PC-9 (cell line): ENCODE results near the gene TTC8. TPM values are rescaled to one million over a fixed set of nuclear protein-coding genes. Genes with fewer than 3 reads are reported as not detected.

Experiments
- BruUV-seq: library from RNA; stranded (reverse); fragments of 400-500 nt; replicated peaks from 2 replicates; lab custom pipeline; 2021; lab: Mats Ljungman, UMichigan
- CTCF ChIA-PET: fragments of 300-600 bp; sonication (Branson Sonifier 250); formaldehyde crosslinking; loops from one replicate; lab custom pipeline; 2022; ENCODE audit warnings: antibody characterized with exemption; lab: Charles Lee
- POLR2A ChIA-PET: fragments of 300-600 bp; sonication (Branson Sonifier 250); formaldehyde crosslinking; loops from one replicate; lab custom pipeline; 2022; ENCODE audit warnings: antibody characterized with exemption; ENCODE audit not compliant: unreplicated experiment; lab: Charles Lee
- DNase-seq, 2 experiments: peaks; one replicate each; pipeline versions ENCODE4 v3.0.0 to v3.0.0-alpha.2; 2015 to 2022; ENCODE audit warnings: mixed read lengths in 1 of 2
- H2AFZ ChIP-seq: fragments of 200-600 bp; sonication (generic); 2 replicates; pipeline ENCODE4 v1.8.1; 2017; ENCODE audit warnings: antibody characterized with exemption
- H3F3A ChIP-seq: fragments of 200-600 bp; sonication (generic); 2 replicates; pipeline ENCODE4 v1.8.1; 2017; ENCODE audit warnings: antibody characterized with exemption, mild to moderate bottlenecking, low read depth; ENCODE audit not compliant: insufficient read depth
- H3K27ac ChIP-seq: fragments of 200-600 bp; sonication (generic); 2 replicates; pipeline ENCODE4 v1.6.1; 2016; ENCODE audit warnings: mixed run types
- H3K27me3 ChIP-seq: fragments of 200-600 bp; sonication (generic); 2 replicates; pipeline ENCODE4 v1.6.1; 2016; ENCODE audit warnings: low read depth, mixed run types; ENCODE audit not compliant: insufficient read depth
- H3K36me3 ChIP-seq: fragments of 200-600 bp; sonication (generic); 2 replicates; pipeline ENCODE4 v1.6.1; 2016; ENCODE audit warnings: low read depth, mixed run types
- H3K4me1 ChIP-seq: fragments of 200-600 bp; sonication (generic); replicated peaks from 2 replicates; pipeline ENCODE4 v1.6.1; 2016; ENCODE audit warnings: mixed run types; ENCODE audit not compliant: insufficient read depth
- H3K4me2 ChIP-seq: fragments of 200-600 bp; sonication (generic); 2 replicates; pipeline ENCODE4 v1.6.1; 2017; ENCODE audit warnings: mixed run types
- H3K4me3 ChIP-seq: fragments of 200-600 bp; sonication (generic); 2 replicates; pipeline ENCODE4 v1.6.1; 2016; ENCODE audit warnings: mixed run types
- H3K79me2 ChIP-seq: fragments of 200-600 bp; sonication (generic); 2 replicates; pipeline ENCODE4 v1.6.1; 2017; ENCODE audit warnings: low read depth, mixed run types
- H3K9me2 ChIP-seq: fragments of 200-600 bp; sonication (generic); 2 replicates; pipeline ENCODE4 v1.8.1; 2017; ENCODE audit warnings: mild to moderate bottlenecking; ENCODE audit not compliant: insufficient read depth
- H3K9me3 ChIP-seq: fragments of 200-600 bp; sonication (generic); 2 replicates; pipeline ENCODE4 v1.8.1; 2016; ENCODE audit warnings: low read depth; ENCODE audit not compliant: insufficient read depth
- H4K20me1 ChIP-seq: fragments of 200-600 bp; sonication (generic); 2 replicates; pipeline ENCODE4 v1.8.1; 2017; ENCODE audit not compliant: insufficient read depth
- EZH2 ChIP-seq: fragments of 200-600 bp; sonication (generic); IDR thresholded peaks from 2 replicates; pipeline ENCODE4 v1.8.0; 2017; ENCODE audit warnings: antibody characterized with exemption, low read depth
- intact Hi-C: fragments of 100-400 bp; cut with micrococcal nuclease; formaldehyde crosslinking; loops from one replicate; pipeline ENCODE4 v1.10.0; 2022; ENCODE audit not compliant: unreplicated experiment
- total RNA-seq: library from RNA; stranded (reverse); gene quantifications from 2 replicates; pipeline ENCODE4 v1.2.3, GENCODE V29; 2021
- TF ChIP-seq, protein P1 (sequence below): fragments of 200-600 bp; sonication (generic); conservative IDR thresholded peaks from 2 replicates; pipeline ENCODE4 v1.6.1; 2017; ENCODE audit warnings: mixed run types, antibody characterized with exemption, mild to moderate bottlenecking, moderate library complexity

Gene TTC8
- total RNA-seq, 1 experiment from 2014 or later: 8.1 TPM

DNA sequence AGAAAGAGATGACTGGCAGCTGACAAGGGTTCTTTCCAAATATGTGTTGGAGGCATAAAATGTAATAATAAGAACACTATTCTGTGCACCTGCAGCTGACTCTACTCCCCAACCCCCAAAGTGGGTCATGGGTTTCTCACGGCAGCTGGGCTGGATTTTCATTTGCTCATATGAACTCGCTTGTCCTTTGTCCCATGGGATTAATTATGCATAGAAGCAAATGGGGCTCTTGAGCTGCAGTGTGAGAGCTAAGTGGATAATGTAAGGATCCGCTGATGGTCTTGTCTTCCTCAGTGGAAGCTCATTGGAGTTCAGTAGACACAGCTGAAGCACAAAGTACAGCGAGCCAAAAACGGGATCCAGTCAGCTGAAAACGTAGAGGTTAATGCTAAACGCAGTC is 46.3 kb downstream of the TTC8 start:
- intact Hi-C loops: no loop called here
- Histone ChIP-seq H3K4me3 (no peak overlapping the region), H3K27me3 (no peaks in the 10 kb centered on the region), H3K9me2 (no peaks in the 10 kb centered on the region), H3K27ac (no peak overlapping the region), H2AFZ (no peak overlapping the region), H3K9me3 (no peaks in the 10 kb centered on the region), H3F3A (no peaks in the 10 kb centered on the region), H4K20me1 (no peaks in the 10 kb centered on the region), H3K79me2 (no peaks in the 10 kb centered on the region), H3K4me2 (no peak overlapping the region), H3K36me3 (no peaks in the 10 kb centered on the region), H3K4me1 (no peaks in the 10 kb centered on the region)
- BruUV-seq: no TSS peak
- no peak for DNase-seq
- POLR2A ChIA-PET: no interaction called here
- CTCF ChIA-PET: no interaction called here
- TF ChIP-seq, protein P1, sequence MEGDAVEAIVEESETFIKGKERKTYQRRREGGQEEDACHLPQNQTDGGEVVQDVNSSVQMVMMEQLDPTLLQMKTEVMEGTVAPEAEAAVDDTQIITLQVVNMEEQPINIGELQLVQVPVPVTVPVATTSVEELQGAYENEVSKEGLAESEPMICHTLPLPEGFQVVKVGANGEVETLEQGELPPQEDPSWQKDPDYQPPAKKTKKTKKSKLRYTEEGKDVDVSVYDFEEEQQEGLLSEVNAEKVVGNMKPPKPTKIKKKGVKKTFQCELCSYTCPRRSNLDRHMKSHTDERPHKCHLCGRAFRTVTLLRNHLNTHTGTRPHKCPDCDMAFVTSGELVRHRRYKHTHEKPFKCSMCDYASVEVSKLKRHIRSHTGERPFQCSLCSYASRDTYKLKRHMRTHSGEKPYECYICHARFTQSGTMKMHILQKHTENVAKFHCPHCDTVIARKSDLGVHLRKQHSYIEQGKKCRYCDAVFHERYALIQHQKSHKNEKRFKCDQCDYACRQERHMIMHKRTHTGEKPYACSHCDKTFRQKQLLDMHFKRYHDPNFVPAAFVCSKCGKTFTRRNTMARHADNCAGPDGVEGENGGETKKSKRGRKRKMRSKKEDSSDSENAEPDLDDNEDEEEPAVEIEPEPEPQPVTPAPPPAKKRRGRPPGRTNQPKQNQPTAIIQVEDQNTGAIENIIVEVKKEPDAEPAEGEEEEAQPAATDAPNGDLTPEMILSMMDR: no peak
- no peak for TF ChIP-seq EZH2

DNA sequence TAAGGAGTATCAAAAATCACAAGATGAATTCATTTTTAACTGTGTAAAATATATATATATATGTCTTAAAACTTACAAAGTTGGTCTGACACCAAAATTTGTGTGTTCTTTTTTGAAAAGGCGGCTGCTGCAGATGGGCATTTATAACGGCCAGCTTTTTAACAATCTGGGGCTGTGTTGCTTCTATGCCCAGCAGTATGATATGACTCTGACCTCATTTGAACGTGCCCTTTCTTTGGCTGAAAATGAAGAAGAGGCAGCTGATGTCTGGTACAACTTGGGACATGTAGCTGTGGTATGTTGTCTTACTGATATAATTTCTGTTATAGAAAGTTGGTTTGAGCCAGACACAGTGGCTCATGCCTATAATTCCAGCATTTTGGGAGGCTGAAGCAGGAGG is 47.0 kb downstream of the TTC8 start:
- no peaks in the 10 kb centered on the region for H3K4me1 ChIP-seq
- no peak overlapping the region for H3K4me3 ChIP-seq
- no peak overlapping the region for H2AFZ ChIP-seq
- BruUV-seq: no TSS peak
- H4K20me1 ChIP-seq: no peaks in the 10 kb centered on the region
- no peak for TF ChIP-seq EZH2
- TF ChIP-seq, protein P1: no peak
- H3F3A ChIP-seq: no peaks in the 10 kb centered on the region
- H3K4me2 ChIP-seq: no peak overlapping the region
- no peak for DNase-seq
- no peaks in the 10 kb centered on the region for H3K9me3 ChIP-seq
- intact Hi-C loops: no loop called here
- no peak overlapping the region for H3K27ac ChIP-seq
- no peaks in the 10 kb centered on the region for H3K9me2 ChIP-seq
- ChIA-PET CTCF (no interaction called here), POLR2A (no interaction called here)
- H3K79me2 ChIP-seq: no peaks in the 10 kb centered on the region
- no peaks in the 10 kb centered on the region for H3K27me3 ChIP-seq
- H3K36me3 ChIP-seq: no peaks in the 10 kb centered on the region

DNA sequence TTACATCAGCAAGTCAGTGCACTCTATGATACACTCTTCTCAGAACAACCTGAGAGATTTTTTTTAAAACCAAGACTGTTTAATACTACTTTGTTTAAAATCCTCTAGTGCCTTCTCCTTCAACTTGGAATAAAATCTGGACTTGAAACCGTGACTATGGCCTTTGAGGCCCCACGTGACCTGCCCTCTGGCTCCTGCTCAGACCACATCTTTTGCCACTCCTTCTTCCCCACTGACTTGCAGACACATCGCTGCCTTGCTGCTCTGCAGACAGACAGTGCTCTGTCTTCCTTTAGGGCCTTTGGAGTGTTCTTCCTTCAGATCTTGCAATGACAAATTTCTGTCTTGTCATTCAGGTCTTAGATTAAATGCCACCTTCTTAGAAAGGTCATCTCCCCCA is 48.5 kb downstream of the TTC8 start:
- no TSS peak for BruUV-seq
- no peak for TF ChIP-seq EZH2
- TF ChIP-seq, protein P1: no peak
- CTCF ChIA-PET: no interaction called here

More for the DNA sequence above, 48.5 kb downstream of the TTC8 start:
- DNase-seq: no peak
- no peak overlapping the region for H3K4me2 ChIP-seq
- no peaks in the 10 kb centered on the region for H4K20me1 ChIP-seq
- H3K9me3 ChIP-seq: no peaks in the 10 kb centered on the region
- POLR2A ChIA-PET: no interaction called here
- no peaks in the 10 kb centered on the region for H3K36me3 ChIP-seq
- H3F3A ChIP-seq: no peaks in the 10 kb centered on the region
- H3K27me3 ChIP-seq: no peaks in the 10 kb centered on the region
- no peaks in the 10 kb centered on the region for H3K9me2 ChIP-seq
- H3K4me1 ChIP-seq: no peaks in the 10 kb centered on the region
- H3K4me3 ChIP-seq: no peak overlapping the region
- no peaks in the 10 kb centered on the region for H3K79me2 ChIP-seq
- no peak overlapping the region for H2AFZ ChIP-seq
- intact Hi-C loops: no loop called here
- H3K27ac ChIP-seq: no peak overlapping the region
